Mesothelial cell of epicardium (in vitro differentiated cells): ENCODE data around the gene NCKAP5. TPM values are rescaled to one million over a fixed set of nuclear protein-coding genes. Genes with fewer than 3 reads are reported as not detected.

Experiments used
- DNase-seq, 2 experiments: peaks; one replicate each; pipeline ENCODE4 v3.0.0; 2021; ENCODE audit warnings: low spot score in 2 of 2; ENCODE audit not compliant: unreplicated experiment in 2 of 2
- H3K27ac Mint-ChIP-seq: 2 replicates; pipeline ENCODE4 v1.8.0; 2021; ENCODE audit warnings: mixed read lengths
- H3K27me3 Mint-ChIP-seq: 2 replicates; pipeline ENCODE4 v1.8.0; 2021; ENCODE audit warnings: low read depth, mixed read lengths
- H3K36me3 Mint-ChIP-seq: 2 replicates; pipeline ENCODE4 v1.8.0; 2021; ENCODE audit warnings: mixed read lengths
- H3K4me1 Mint-ChIP-seq: 2 replicates; pipeline ENCODE4 v1.8.0; 2021; ENCODE audit warnings: mixed read lengths
- H3K4me3 Mint-ChIP-seq: 2 replicates; pipeline ENCODE4 v1.8.0; 2021; ENCODE audit warnings: mild to moderate bottlenecking, moderate library complexity, mixed read lengths
- H3K9me3 Mint-ChIP-seq: 2 replicates; pipeline ENCODE4 v1.8.0; 2021; ENCODE audit warnings: mixed read lengths
- CTCF ChIP-seq: fragments of 200-600 bp; sonication (generic); IDR thresholded peaks from one replicate; pipeline ENCODE4 v1.5.0; 2021; ENCODE audit warnings: antibody characterized with exemption; ENCODE audit not compliant: unreplicated experiment
- total RNA-seq: library from RNA; stranded (reverse); gene quantifications from 3 replicates; pipeline ENCODE4 v1.2.1, GENCODE V29; 2021

Gene NCKAP5
- total RNA-seq, 1 donor from 2014 or later = 2.1 TPM

GRCh38 chr2:132734961-132735360 lies 833.3 kb downstream of the NCKAP5 start:
- H3K9me3 Mint-ChIP-seq = no peaks in the 10 kb centered on the region
- TF ChIP-seq CTCF = no peak
- no peaks in the 10 kb centered on the region for H3K36me3 Mint-ChIP-seq
- no peak for DNase-seq
- H3K27ac Mint-ChIP-seq = no peak overlapping the region
- no peak overlapping the region for H3K4me3 Mint-ChIP-seq
- no peaks in the 10 kb centered on the region for H3K4me1 Mint-ChIP-seq
- no peaks in the 10 kb centered on the region for H3K27me3 Mint-ChIP-seq

GRCh38 chr2:132733094-132733493 lies 835.2 kb downstream of the NCKAP5 start:
- DNase-seq = no peak
- TF ChIP-seq CTCF = no peak
- Mint-ChIP-seq H3K4me3 (no peak overlapping the region), H3K36me3 (no peaks in the 10 kb centered on the region), H3K27me3 (no peaks in the 10 kb centered on the region), H3K27ac (no peak overlapping the region), H3K9me3 (no peaks in the 10 kb centered on the region), H3K4me1 (no peaks in the 10 kb centered on the region)

GRCh38 chr2:132732694-132733093 lies 835.6 kb downstream of the NCKAP5 start:
- H3K9me3 Mint-ChIP-seq = no peaks in the 10 kb centered on the region
- no peak overlapping the region for H3K4me3 Mint-ChIP-seq
- no peak overlapping the region for H3K27ac Mint-ChIP-seq
- TF ChIP-seq CTCF = no peak
- H3K4me1 Mint-ChIP-seq = no peaks in the 10 kb centered on the region
- no peaks in the 10 kb centered on the region for H3K27me3 Mint-ChIP-seq
- H3K36me3 Mint-ChIP-seq = no peaks in the 10 kb centered on the region
- no peak for DNase-seq

GRCh38 chr2:132731441-132731840 lies 836.8 kb downstream of the NCKAP5 start:
- no peak for DNase-seq
- H3K27ac Mint-ChIP-seq = no peak overlapping the region
- H3K27me3 Mint-ChIP-seq = peaks cover 7% of the 10 kb centered on the region
- H3K4me1 Mint-ChIP-seq = no peaks in the 10 kb centered on the region
- H3K36me3 Mint-ChIP-seq = no peaks in the 10 kb centered on the region
- H3K4me3 Mint-ChIP-seq = no peak overlapping the region
- H3K9me3 Mint-ChIP-seq = no peaks in the 10 kb centered on the region
- TF ChIP-seq CTCF = no peak

- TF ChIP-seq CTCF = no peak
- Mint-ChIP-seq H3K4me3 (no peak overlapping the region), H3K27me3 (peaks cover 12% of the 10 kb centered on the region), H3K4me1 (no peaks in the 10 kb centered on the region), H3K36me3 (no peaks in the 10 kb centered on the region), H3K27ac (no peak overlapping the region), H3K9me3 (no peaks in the 10 kb centered on the region)
- no peak for DNase-seq
Measured at GRCh38 chr2:132730611-132731010, 837.7 kb downstream of the NCKAP5 start.

- DNase-seq = no peak
- H3K4me1 Mint-ChIP-seq = no peaks in the 10 kb centered on the region
- no peaks in the 10 kb centered on the region for H3K9me3 Mint-ChIP-seq
Measured at GRCh38 chr2:132729522-132729921, 838.7 kb downstream of the NCKAP5 start.

More at GRCh38 chr2:132729522-132729921, 838.7 kb downstream of the NCKAP5 start:
- H3K36me3 Mint-ChIP-seq = no peaks in the 10 kb centered on the region
- no peak overlapping the region for H3K27ac Mint-ChIP-seq
- TF ChIP-seq CTCF = no peak
- no peak overlapping the region for H3K4me3 Mint-ChIP-seq
- peaks cover 12% of the 10 kb centered on the region for H3K27me3 Mint-ChIP-seq
